MM.1S (cell line): Measurements from ENCODE around the gene EMILIN2.

Experiments used
- DNase-seq: peaks from one replicate; pipeline ENCODE4 v3.0.0-alpha.2; 2015
- H2AFZ ChIP-seq: fragments of 300-600 bp; sonication (generic); 2 replicates; pipeline ENCODE4 v1.6.0; 2016; ENCODE audit warnings: antibody characterized with exemption, low read length
- H3F3A ChIP-seq: fragments of 300-600 bp; sonication (generic); 2 replicates; pipeline ENCODE4 v1.6.1; 2016; ENCODE audit warnings: mild to moderate bottlenecking, antibody characterized with exemption, low read length, moderate library complexity, mixed read lengths; ENCODE audit not compliant: insufficient read depth
- H3K27ac ChIP-seq: fragments of 300-600 bp; sonication (generic); 2 replicates; pipeline ENCODE4 v1.5.1; 2016; ENCODE audit warnings: mild to moderate bottlenecking, low read length
- H3K27me3 ChIP-seq: fragments of 300-600 bp; sonication (generic); replicated peaks from 2 replicates; pipeline ENCODE4 v1.6.0; 2016; ENCODE audit warnings: low read length; ENCODE audit not compliant: insufficient read depth
- H3K36me3 ChIP-seq: fragments of 300-600 bp; sonication (generic); replicated peaks from 2 replicates; pipeline ENCODE4 v1.6.1; 2016; ENCODE audit warnings: mild to moderate bottlenecking, low read length, mixed read lengths; ENCODE audit not compliant: insufficient read depth
- H3K4me1 ChIP-seq: fragments of 300-600 bp; sonication (generic); 2 replicates; pipeline ENCODE4 v1.6.1; 2016; ENCODE audit warnings: low read length, mixed read lengths
- H3K4me2 ChIP-seq: fragments of 300-600 bp; sonication (generic); 2 replicates; pipeline ENCODE4 v1.6.0; 2016; ENCODE audit warnings: low read depth, low read length
- H3K4me3 ChIP-seq: fragments of 300-600 bp; sonication (generic); 2 replicates; pipeline ENCODE4 v1.5.1; 2016; ENCODE audit warnings: low read length, mixed read lengths
- H3K79me2 ChIP-seq: fragments of 300-600 bp; sonication (generic); 2 replicates; pipeline ENCODE4 v1.6.1; 2016; ENCODE audit warnings: mixed run types, low read length, mixed read lengths
- H3K9ac ChIP-seq: fragments of 300-600 bp; sonication (generic); 2 replicates; pipeline ENCODE4 v1.6.1; 2016; ENCODE audit warnings: low read length, mixed read lengths
- H3K9me2 ChIP-seq: fragments of 300-600 bp; sonication (generic); replicated peaks from 2 replicates; pipeline ENCODE4 v1.6.1; 2016; ENCODE audit warnings: mild to moderate bottlenecking, low read length, mixed read lengths; ENCODE audit not compliant: insufficient read depth
- H3K9me3 ChIP-seq: fragments of 300-600 bp; sonication (generic); replicated peaks from 2 replicates; pipeline ENCODE4 v1.6.1; 2016; ENCODE audit warnings: mild to moderate bottlenecking, low read length, mixed read lengths; ENCODE audit not compliant: insufficient read depth
- H4K20me1 ChIP-seq: fragments of 300-600 bp; sonication (generic); 2 replicates; pipeline ENCODE4 v1.6.1; 2016; ENCODE audit warnings: mild to moderate bottlenecking, low read length, moderate library complexity, mixed read lengths; ENCODE audit not compliant: insufficient read depth
- EZH2 ChIP-seq: fragments of 300-600 bp; sonication (generic); optimal IDR thresholded peaks from 2 replicates; pipeline ENCODE3; 2017; ENCODE audit warnings: low read depth, mild to moderate bottlenecking, antibody characterized with exemption, low read length, mixed read lengths
- EZH2phosphoT487 ChIP-seq: fragments of 300-600 bp; sonication (generic); IDR thresholded peaks from 2 replicates; pipeline ENCODE4 v1.6.1; 2018; ENCODE audit warnings: antibody characterized with exemption, low read length
- TF ChIP-seq, protein P1 (sequence below): fragments of 300-600 bp; sonication (generic); IDR thresholded peaks from 2 replicates; pipeline ENCODE4 v1.5.1; 2016; ENCODE audit warnings: antibody characterized with exemption, low read length, mixed read lengths

Gene EMILIN2

DNA sequence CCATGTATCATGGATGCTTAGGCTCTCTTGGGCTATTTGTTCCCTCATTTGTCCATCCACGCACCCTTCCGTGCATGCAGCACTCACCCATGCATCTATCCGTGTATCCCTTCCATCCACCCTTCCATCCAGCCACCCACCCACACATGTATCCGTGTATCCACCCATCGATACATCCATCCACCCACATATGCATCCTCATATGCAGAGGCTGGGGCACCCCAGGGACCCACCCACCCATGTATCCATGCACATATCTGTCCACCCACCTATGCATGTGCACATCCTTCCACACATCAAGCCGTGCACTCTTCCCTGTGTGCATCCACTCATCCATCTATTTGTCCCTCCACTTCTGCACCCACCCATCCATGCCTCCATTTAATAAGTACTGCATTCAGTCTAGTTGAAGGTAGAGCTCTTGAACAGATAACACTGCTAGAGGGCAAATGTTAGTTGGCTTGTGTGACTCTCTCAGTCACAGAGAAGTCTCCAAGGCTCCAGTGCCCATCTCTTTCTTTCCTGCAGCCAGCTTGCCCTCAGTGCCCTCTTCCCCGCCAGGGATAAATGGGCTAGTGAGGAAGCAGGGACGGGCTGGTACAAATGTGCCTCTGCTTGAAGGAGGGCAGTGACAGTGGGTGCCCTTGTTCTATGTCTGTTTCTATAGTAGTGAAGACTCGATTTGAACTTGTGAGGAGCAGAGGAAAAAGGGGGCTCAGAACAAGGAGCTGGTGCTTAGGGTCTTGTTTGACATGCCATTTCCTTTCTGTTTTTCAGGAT lies 61.5 kb downstream of the EMILIN2 start:
- Histone ChIP-seq H3K4me3 (no peak overlapping the region), H3K9me2 (no peaks in the 10 kb centered on the region), H3K27ac (no peak overlapping the region), H3K79me2 (no peaks in the 10 kb centered on the region), H3K27me3 (peaks cover 9% of the 10 kb centered on the region; the same call in 1 of the 2 replicates), H3F3A (no peaks in the 10 kb centered on the region), H3K36me3 (no peaks in the 10 kb centered on the region), H2AFZ (no peak overlapping the region), H3K4me2 (no peak overlapping the region), H3K9ac (no peak overlapping the region), H3K4me1 (no peaks in the 10 kb centered on the region), H4K20me1 (no peaks in the 10 kb centered on the region), H3K9me3 (no peaks in the 10 kb centered on the region)
- no peak for DNase-seq
- TF ChIP-seq EZH2phosphoT487 (no peak), EZH2 (no peak)
- TF ChIP-seq, protein P1, sequence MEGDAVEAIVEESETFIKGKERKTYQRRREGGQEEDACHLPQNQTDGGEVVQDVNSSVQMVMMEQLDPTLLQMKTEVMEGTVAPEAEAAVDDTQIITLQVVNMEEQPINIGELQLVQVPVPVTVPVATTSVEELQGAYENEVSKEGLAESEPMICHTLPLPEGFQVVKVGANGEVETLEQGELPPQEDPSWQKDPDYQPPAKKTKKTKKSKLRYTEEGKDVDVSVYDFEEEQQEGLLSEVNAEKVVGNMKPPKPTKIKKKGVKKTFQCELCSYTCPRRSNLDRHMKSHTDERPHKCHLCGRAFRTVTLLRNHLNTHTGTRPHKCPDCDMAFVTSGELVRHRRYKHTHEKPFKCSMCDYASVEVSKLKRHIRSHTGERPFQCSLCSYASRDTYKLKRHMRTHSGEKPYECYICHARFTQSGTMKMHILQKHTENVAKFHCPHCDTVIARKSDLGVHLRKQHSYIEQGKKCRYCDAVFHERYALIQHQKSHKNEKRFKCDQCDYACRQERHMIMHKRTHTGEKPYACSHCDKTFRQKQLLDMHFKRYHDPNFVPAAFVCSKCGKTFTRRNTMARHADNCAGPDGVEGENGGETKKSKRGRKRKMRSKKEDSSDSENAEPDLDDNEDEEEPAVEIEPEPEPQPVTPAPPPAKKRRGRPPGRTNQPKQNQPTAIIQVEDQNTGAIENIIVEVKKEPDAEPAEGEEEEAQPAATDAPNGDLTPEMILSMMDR: no peak

DNA sequence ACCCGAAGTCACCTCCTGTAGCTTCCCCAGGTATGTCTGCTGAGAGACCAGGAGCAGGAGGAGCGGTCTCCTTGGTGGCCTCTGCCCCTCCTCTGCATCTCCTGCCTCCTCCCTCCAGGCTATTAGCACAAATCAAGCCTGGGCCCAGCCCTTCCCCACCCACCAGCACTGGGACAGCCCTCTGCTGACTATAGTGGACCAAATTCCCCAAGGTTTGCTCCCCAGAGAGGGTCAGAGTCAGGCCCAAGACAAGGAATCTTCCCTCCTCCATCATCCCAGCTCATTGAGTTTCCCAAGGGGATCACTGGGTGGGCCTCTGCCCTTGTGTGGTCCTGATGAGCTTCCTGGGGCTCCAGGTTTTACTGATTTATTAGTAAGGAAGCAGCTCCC lies 62.1 kb downstream of the EMILIN2 start:
- Histone ChIP-seq H2AFZ (no peak overlapping the region), H3K27me3 (peaks cover 9% of the 10 kb centered on the region; the same call in 1 of the 2 replicates), H3K4me3 (no peak overlapping the region), H3K4me1 (no peaks in the 10 kb centered on the region), H3K9me2 (no peaks in the 10 kb centered on the region), H3K27ac (no peak overlapping the region), H3K9ac (no peak overlapping the region), H3K4me2 (no peak overlapping the region), H3K79me2 (no peaks in the 10 kb centered on the region), H4K20me1 (no peaks in the 10 kb centered on the region), H3F3A (no peaks in the 10 kb centered on the region), H3K9me3 (no peaks in the 10 kb centered on the region), H3K36me3 (no peaks in the 10 kb centered on the region)
- no peak for DNase-seq
- TF ChIP-seq EZH2phosphoT487 (no peak), EZH2 (no peak)
- TF ChIP-seq, protein P1: no peak

DNA sequence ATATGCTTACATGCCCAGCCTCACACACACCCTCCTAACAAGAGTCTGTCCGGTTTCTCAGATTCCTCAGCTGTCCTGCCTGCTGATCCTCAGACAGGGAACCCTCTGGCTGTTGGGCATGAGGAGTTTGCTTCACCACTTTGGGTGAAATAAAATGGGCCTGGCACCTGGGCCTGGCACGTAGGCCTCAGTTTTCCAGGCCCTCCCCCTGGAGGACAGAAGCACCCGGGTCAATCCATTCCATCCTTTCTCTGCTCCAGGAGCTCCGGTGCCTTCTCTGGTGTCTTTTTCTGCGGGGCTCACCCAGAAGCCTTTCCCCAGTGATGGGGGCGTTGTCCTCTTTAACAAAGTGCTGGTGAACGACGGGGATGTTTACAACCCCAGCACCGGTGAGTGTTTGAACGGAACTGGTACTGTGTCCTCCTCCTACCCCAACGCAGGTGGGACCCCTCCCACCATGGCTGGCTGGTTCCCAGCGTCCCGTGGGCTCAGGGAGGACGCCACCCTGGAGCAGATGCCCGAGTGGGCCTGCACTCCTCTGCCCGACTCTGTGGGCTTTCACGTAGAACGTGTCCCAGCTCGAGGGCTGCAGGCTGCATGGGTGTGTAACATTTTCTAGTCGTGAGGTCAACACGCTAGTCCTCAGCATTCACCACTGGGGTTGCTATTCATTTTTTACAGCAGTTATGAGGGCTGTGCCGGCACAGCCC lies 62.8 kb downstream of the EMILIN2 start:
- H3K79me2 ChIP-seq: no peaks in the 10 kb centered on the region
- H3K27me3 ChIP-seq: peaks cover 9% of the 10 kb centered on the region; the same call in 1 of the 2 replicates
- H3K9me2 ChIP-seq: no peaks in the 10 kb centered on the region
- no peak overlapping the region for H2AFZ ChIP-seq
- no peaks in the 10 kb centered on the region for H3F3A ChIP-seq
- no peaks in the 10 kb centered on the region for H4K20me1 ChIP-seq
- no peak overlapping the region for H3K27ac ChIP-seq
- H3K36me3 ChIP-seq: no peaks in the 10 kb centered on the region
- no peak overlapping the region for H3K4me2 ChIP-seq
- H3K9ac ChIP-seq: no peak overlapping the region
- TF ChIP-seq EZH2phosphoT487: no peak
- TF ChIP-seq, protein P1: no peak
- no peak for TF ChIP-seq EZH2
- no peak for DNase-seq
- H3K4me1 ChIP-seq: no peaks in the 10 kb centered on the region
- no peaks in the 10 kb centered on the region for H3K9me3 ChIP-seq
- no peak overlapping the region for H3K4me3 ChIP-seq
